ENCODE measurements around the gene BCKDK.
"Not testable (repeated sequence)": the region's sequence is repeated elsewhere in the genome, so short reads cannot be mapped to it uniquely, and the experiment has no call there.

The BCKDK gene

DNA sequence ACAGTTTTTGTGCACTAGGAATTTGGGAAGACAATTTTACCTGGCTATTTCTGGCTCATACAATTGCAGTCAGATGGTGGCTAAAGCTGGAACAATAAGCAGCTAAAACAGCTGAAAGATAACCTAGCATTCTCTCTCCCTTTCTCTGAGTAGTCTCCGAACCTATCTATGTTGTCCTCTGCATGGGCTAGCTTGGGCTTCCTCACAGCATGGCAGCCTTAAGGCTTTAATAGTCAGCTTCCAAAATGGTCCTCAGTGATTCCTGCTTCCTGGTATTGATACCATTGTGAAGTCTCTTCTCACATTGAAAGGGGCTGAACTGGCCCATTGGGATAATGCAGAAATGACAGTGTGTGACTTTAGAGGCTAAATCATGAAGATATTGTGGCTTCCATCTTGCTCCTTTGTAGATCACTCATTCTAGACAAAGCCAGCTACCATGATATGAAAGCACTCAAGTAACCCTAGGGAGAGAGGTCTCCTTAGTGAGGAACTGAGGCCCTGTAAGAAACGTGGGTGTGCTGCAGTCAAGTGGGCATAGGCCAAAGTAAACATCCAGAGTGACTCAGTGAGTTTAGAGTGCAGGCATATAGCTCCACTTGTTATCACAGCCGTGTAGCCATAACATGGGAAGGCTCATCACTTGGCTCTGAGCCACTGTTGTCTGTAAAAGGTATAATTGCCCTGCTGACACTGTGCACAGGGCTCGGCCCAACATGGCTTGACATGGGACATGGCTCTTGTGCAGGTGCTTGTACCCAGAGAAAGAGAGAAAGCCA, 8.1 kb upstream of the BCKDK start:
- no peak for DNase-seq (ENCODE audit: low read depth)

GRCh38 chr16:31100876-31101641, 7.1 kb upstream of the BCKDK start:
- DNase-seq (ENCODE audit: low read depth) = not testable (repeated sequence)

DNA sequence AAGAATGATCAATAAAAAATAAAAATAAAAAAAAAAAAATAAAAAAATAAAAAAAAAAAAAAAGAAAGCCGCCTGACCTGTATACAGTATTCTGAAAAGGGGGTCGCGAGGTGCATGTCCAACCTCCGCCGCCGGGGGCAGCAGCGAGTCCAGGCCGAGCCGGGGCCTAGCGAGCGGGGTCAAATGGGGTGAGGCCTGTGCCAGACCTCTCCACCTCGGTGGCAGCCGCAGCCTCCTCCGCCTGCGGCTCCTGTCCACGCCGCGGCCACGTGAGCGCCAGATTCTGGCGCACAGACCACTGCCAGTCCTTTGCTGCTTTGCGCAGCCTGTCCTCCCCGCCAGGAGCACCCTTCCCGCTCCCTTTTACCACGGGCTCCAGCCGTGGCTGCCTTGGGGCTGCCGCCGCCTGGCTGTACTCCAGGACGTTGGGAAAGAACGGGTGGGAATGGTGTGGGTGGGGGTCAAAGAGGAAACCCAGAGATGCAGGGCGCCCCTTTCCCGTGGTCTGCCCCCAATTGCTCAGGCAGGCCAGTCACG, 2.4 kb upstream of the BCKDK start:
- DNase-seq (ENCODE audit: low read depth) = peak; percentile 79

DNA sequence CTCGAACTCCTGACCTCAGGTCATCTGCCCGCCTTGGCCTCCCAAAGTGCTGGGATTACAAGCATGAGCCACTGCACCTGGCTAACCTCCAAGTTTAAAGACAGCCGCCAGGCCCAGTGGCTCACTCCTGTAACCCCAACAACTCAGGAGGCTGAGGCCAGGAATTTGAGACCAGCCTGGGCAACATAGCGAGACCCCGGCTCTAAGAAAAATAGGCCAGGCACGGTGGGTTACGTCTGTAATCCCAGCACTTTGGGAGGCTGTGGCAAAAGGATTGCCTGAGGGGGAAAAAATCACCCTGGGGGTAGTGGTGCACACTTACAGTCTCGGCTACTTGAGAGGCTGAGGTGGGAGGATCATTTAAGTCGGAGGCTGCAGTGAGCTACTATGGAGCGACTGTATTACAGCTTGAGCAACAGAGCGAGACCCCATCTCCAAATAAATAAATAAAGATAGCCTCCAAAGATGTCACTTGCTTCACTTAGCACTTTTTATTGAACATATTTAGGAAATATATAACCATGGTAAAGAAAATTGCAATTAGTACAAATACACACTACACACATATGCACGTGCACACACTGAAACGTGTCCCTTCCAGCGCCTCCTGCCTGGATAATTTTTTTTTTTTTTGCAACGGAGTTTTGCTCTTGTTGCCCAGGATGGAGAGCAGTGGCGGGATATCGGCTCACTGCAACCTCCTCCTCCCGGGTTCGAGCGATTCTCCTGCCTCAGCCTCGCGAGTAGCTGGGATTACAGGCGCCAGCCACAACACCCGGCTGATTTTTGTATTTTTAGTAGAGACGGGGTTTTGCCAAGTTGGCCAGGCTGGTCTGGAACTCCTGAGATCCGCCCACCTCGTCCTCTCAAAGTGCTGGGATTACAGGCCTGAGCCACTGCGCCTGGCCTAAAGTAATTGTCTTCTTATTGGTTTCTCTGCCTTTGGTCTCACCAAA, 1.4 kb upstream of the BCKDK start:
- no peak for DNase-seq (ENCODE audit: low read depth)

DNA sequence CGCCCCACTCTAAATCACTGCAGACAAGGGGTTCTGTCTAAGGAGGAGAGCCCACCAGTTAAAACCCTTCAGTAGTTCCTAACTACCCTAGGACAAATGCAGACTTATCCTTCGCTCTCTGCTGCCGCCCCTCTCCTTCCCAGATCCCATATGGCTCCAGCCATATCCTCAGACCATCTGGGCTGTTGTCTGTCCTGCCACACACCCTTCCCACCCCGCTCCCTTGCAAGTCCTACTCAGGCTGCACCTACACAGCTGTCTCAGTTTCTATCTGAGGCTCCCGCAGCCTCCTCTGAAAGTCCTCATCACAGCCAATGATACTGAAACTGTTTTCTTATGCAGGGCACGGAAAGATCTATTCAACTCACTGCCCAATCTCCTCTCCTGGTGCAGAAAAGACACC, 720 bp upstream of the BCKDK start:
- DNase-seq (ENCODE audit: low read depth) = no peak

DNA sequence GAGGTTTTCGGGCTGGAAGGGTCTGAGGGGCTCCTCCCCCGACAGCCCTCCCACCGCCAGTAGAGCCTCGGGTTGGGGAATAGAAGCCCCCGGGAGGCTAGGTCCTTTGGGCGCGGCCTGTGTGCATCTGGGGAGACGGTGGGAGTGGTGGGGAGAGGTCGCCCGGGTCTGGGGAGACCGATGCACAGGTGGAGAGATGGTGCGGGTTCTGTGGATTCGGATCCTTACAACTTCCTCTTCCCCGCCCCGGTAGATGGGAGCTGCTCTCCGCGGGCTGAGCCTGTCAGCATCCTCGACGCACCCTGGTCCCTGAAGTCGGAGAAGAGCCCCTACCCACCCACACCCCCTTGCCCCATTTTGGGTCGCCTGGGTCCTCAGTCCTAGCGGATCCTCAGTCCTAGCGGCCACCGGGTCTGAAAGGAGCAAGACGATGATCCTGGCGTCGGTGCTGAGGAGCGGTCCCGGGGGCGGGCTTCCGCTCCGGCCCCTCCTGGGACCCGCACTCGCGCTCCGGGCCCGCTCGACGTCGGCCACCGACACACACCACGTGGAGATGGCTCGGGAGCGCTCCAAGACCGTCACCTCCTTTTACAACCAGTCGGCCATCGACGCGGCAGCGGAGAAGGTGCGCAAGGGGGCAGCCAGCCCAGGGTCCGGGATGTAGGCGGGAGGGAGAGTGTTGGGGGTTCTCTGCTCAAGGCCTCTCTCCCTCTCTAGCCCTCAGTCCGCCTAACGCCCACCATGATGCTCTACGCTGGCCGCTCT, 790 bp downstream of the BCKDK start:
- DNase-seq (ENCODE audit: low read depth) = no peak

GRCh38 chr16:31109622-31110021, 1.4 kb downstream of the BCKDK start:
- DNase-seq (ENCODE audit: low read depth) = no peak

DNA sequence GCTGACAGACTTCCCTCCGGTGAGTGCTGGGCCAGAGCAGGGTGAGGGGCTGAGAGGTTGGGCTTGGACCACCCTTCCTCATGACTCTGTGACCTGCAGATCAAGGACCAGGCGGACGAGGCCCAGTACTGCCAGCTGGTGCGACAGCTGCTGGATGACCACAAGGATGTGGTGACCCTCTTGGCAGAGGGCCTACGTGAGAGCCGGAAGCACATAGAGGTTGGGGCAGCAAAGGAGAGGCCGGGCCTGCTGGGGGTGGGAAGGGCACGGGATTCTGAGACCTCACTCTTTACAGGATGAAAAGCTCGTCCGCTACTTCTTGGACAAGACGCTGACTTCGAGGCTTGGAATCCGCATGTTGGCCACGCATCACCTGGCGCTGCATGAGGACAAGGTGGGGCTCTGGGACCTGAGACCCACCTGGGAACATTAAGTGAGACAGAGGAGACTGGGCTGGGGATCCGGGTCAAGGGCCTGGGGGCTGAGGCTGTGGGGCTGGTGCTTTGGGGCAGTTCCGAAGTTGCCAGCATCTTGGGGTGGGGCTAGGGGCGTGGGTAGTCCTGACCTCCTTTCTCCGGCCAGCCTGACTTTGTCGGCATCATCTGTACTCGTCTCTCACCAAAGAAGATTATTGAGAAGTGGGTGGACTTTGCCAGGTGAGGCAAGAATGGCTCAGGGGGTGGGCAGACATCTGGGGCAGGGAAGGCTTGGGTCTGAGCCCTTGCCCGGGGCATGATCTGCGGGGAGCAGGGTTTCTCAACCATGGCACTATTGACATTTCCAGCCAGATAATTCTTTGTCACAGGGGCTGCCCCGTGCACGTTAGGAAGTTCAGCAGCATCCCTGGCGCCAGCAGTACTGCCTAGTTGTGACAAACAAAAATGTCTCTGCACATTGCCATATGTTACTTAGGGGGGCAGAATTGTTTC, 2.2 kb downstream of the BCKDK start:
- DNase-seq (ENCODE audit: low read depth) = no peak

GRCh38 chr16:31111881-31112466, 3.8 kb downstream of the BCKDK start:
- no peak for DNase-seq (ENCODE audit: low read depth)

DNA sequence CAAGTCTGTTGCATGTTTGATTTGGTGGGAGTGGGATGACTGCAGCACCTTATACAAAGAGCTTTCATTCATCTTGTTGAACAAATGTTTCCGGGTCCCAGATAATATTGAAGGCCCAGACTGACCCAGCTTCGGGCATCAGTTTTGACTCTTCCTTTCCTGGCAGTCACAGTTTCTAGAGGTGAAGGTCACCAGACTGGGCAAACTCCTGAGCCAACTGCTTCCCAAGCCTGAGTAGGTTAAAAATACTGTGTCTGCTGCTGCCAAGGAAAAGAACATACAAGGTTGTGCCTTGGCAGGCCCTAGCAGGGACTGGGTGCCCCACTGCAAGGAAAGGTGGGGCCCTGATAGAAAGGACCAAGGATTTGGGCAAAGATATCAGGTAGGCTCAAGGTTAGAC, 4.5 kb downstream of the BCKDK start:
- no peak for DNase-seq (ENCODE audit: low read depth)

DNA sequence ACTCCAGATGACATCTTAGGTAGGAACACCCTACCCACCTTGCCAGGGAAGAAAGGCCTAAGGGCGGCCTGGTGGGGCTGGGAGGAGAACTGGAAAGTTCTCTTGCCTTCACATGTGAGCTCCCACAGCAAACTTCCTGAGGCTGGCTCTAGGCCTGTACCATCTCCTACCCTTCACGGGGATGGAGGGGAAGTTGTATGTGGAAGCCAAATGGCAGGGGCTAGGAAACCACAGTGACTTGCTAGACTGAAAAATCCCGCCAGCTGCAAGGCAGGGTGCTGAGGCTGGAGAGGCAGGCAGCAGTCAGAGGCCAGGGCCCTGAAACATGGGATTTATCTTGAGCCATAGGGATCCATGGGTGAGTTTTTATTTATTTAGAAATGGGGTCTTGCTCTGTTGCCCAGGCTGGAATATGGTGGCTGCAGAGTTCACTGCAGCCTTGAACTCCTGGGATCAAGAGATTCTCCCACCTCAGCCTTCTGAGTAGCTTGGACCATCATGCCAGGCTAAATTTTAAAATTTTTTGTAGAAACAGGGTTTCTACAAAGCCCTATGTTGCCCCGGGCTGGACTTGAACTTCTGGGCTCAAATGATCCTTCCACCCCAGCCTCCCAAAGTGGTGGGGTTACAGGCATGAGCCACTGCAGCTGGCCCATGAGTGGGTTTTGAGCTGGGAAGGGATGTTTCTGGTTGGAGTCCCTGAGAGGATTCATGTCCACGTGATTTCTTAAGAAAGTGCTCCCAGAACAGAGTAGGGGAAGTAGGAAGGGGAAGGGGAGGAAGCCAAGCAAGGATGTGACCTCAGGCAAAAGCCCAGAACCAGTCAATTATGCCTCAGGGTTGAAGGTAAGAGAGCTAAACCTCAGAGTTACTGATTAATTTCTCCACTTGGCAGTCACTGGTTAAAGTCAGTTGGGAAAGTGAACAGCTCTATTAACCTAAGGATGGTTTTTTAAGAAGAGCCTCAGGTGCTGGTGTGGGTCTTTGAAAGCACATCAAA, 5.2 kb downstream of the BCKDK start:
- no peak for DNase-seq (ENCODE audit: low read depth)

- no peak for DNase-seq (ENCODE audit: low read depth)
Measured at GRCh38 chr16:31114468-31114867, 6.3 kb downstream of the BCKDK start.

DNA sequence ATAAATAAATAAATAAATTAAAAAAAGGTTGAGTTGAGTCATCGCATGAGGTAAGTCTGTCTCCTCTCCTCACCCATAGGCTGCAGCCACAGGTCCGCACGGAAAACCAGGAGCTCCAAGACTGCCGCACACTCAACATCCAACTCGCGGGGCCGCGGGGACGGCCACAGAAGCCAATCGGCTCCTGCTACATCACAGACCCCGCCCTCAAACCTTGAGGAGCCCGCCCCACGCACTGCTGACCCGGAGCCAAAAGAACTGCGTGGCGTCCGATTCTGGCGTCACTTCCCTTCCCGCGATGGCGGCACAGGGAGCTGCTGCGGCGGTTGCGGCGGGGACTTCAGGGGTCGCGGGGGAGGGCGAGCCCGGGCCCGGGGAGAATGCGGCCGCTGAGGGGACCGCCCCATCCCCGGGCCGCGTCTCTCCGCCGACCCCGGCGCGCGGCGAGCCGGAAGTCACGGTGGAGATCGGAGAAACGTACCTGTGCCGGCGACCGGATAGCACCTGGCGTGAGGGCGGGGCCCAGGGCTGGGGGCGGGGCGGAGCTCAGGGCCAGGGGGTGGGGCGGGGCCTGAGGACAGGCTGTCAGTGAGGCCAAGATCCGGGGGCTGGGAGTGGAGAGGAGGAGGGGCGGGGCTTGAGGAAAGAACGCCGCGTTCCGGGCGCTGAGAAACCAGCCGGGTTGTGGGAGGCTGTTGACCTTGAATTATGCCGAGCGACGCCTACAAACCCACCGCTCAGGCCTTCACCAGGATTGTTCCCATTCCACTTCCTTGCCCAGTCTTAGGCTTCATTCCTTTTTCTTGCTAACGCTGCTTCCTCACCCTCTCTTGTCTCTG, 9.4 kb downstream of the BCKDK start, which contains the start of gene KAT8:
Gene KAT8, plus strand, starts transcription at position 281 of the 839 bp plus-strand sequence. Its CDS starts 18 bp downstream, at position 299.
- DNase-seq (ENCODE audit: low read depth) = peak; percentile 94

DNA sequence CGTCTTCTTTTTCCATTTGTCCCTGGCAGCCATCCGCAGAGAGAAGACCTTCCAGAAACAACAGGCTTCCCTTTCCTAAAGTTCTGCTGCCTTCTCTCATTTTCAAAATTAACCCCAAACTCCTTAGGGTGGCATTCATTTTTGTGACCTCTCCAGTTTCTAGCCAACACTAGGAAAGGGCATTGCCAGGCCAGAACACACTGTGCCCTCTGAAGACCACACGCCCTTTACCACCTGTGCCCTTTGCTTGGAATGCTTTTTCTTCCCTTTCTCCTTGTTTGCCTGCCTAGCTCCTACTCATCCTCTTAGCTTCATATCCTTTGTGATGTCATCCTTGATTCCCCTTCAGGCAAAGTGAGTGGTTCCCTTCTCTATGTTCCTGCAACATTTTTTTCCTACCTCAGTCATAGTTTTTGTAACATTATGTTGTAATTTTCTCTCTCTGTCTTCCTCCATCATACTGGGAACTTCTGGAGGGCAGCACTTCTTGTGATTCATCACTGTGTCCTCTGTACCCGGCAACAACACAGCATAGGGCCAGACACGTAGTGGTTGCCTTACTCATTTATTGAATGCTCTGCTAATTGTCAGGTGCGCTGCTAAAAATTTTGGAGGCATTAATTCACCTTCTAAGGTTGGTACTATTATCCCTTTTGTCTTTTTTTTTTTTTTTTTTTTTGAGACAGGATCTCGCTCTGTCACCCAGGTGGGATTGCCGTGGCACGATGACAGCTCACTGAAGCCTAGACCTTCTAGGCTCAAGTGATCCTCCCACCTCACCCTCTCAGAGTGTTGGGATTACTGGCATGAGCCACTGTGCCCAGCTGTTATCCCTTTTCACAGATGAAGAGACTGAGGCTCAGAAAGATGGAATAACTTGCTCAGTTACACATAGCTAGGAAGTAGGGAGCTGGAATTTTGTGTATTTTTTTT, 10.3 kb downstream of the BCKDK start:
- no peak for DNase-seq (ENCODE audit: low read depth)

GRCh38 chr16:31120129-31120528, 11.9 kb downstream of the BCKDK start:
- no peak for DNase-seq (ENCODE audit: low read depth)

DNA sequence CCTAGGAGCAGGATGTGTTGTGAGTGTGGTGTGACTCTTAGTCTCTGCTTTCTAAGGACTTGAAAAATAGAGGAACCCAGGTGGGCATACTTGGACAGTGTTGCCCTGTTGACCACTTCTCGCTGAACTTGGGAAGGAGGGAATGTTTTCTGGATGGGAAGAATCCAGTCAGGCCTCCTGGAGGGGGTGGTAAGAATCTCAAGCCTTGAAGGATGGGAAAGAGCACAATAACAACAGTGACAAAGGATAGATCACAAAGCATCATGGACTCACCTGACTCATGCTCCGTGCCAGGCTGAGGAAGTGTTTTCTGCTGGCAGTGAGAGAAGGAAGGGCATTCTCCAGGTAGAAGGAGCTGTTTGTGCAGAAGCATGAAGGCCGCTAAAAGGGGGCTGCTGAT, 17.7 kb downstream of the BCKDK start:
- DNase-seq (ENCODE audit: low read depth) = no peak

All from stimulated activated CD8-positive, alpha-beta memory T cell treated with anti-CD3 and anti-CD28 coated beads, Interleukin-7, amount 100 ng/mL, for 24 hours (primary cell).